H1 (cell line): Measurements from ENCODE around the gene FAM149A. TPM values are rescaled to one million over a fixed set of nuclear protein-coding genes. Genes with fewer than 3 reads are reported as not detected.

Experiments used
- NRF1 ChIP-seq: IDR thresholded peaks from 2 replicates; pipeline ENCODE4 v1.6.1; 2011; ENCODE audit warnings: mild to moderate bottlenecking, low read depth, low read length, improper control_type of control experiment
- SIRT6 ChIP-seq: IDR thresholded peaks from one replicate; pipeline ENCODE4 v1.7.1; 2012; ENCODE audit warnings: low read length, inconsistent platforms
- polyA plus RNA-seq, 7 experiments: library from polyadenylated mRNA; depleted of rRNA in 3 of 7; stranded (reverse) in 5 of 7; unstranded in 2 of 7; fragments of >200 nt in 5 of 7; fragments of 200-250 nt in 2 of 7; gene quantifications; 1 replicate in 5 of 7; 2 replicates in 1 of 7; 4 replicates in 1 of 7; pipeline versions ENCODE4 v1.2.1 to v1.2.3, GENCODE V29; 2011 to 2013; ENCODE audit warnings: missing spikeins in 2 of 7, mixed read lengths in 2 of 7
- total RNA-seq: library from RNA; stranded (reverse); fragmentation: NEBNext Ultra II Directional; extraction: Animal tissue kit (Norgen Biotek cat#: 25700); gene quantifications from 2 replicates; pipeline ENCODE4 v1.2.1, GENCODE V29; 2021

The FAM149A gene
- total and polyA plus RNA-seq, 2 of the 8 experiments (the other 6 are each of a cell fraction or from before 2014, with no cell fraction given), result 6.1 to 8.5 TPM

DNA sequence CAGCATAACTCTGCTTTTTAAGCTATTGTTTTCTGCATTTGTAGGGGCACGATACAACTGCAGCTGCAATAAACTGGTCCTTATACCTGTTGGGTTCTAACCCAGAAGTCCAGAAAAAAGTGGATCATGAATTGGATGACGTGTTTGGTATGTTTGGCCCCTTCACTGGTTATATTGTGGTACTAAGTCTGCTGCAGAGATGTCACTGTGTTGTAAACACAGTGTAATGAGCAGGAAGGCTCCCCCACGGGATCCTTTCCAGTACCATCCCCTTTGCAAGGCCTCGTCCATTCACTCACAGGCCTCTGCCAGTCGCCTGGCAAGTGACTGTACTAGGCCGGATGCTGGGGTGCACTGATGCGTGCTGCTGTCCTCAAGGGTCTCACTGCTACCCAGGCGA, 100.7 kb downstream of the FAM149A start (continued):
- TF ChIP-seq SIRT6, result no peak
- TF ChIP-seq NRF1, result no peak
